ENCODE results near the gene DPP10. TPM values are rescaled to one million over a fixed set of nuclear protein-coding genes. Genes with fewer than 3 reads are reported as not detected.
"Not testable (repeated sequence)": the region's sequence is repeated elsewhere in the genome, so short reads cannot be mapped to it uniquely, and the experiment has no call there.

The DPP10 gene
- total RNA-seq, 1 donor from 2014 or later, result 6.6 TPM

GRCh38 chr2:114714313-114714712, 271.9 kb downstream of the DPP10 start:
- no peak for DNase-seq (ENCODE audit: low spot score)

GRCh38 chr2:114717049-114717448, 274.6 kb downstream of the DPP10 start:
- no peak for DNase-seq (ENCODE audit: low spot score)

- no peak for DNase-seq (ENCODE audit: low spot score)
These were observed 282.0 kb downstream of the DPP10 start for GRCh38 chr2:114724454-114724853.

GRCh38 chr2:114727012-114727411, 284.6 kb downstream of the DPP10 start:
- no peak for DNase-seq (ENCODE audit: low spot score)

GRCh38 chr2:114728372-114728771, 285.9 kb downstream of the DPP10 start:
- DNase-seq (ENCODE audit: low spot score), result no peak

GRCh38 chr2:114729026-114729425, 286.6 kb downstream of the DPP10 start:
- DNase-seq (ENCODE audit: low spot score), result no peak

- DNase-seq (ENCODE audit: low spot score), result no peak
These were observed 292.7 kb downstream of the DPP10 start for GRCh38 chr2:114735126-114735525.

GRCh38 chr2:114742245-114742644, 299.8 kb downstream of the DPP10 start:
- no peak for DNase-seq (ENCODE audit: low spot score)

- no peak for DNase-seq (ENCODE audit: low spot score)
These were observed 303.3 kb downstream of the DPP10 start for GRCh38 chr2:114745700-114746099.

- not testable (repeated sequence) for DNase-seq (ENCODE audit: low spot score)
These were observed 305.7 kb downstream of the DPP10 start for GRCh38 chr2:114748175-114748574.

GRCh38 chr2:114752425-114752824, 310.0 kb downstream of the DPP10 start:
- no peak for DNase-seq (ENCODE audit: low spot score)

- DNase-seq (ENCODE audit: low spot score), result no peak
These were observed 310.7 kb downstream of the DPP10 start for GRCh38 chr2:114753145-114753544.

GRCh38 chr2:114754907-114755563, 312.6 kb downstream of the DPP10 start:
- no peak for DNase-seq (ENCODE audit: low spot score)

GRCh38 chr2:114762376-114762775, 319.9 kb downstream of the DPP10 start:
- no peak for DNase-seq (ENCODE audit: low spot score)

GRCh38 chr2:114762986-114763385, 320.5 kb downstream of the DPP10 start:
- DNase-seq (ENCODE audit: low spot score), result no peak

GRCh38 chr2:114769110-114769509, 326.7 kb downstream of the DPP10 start:
- no peak for DNase-seq (ENCODE audit: low spot score)

GRCh38 chr2:114769991-114770390, 327.6 kb downstream of the DPP10 start:
- no peak for DNase-seq (ENCODE audit: low spot score)

GRCh38 chr2:114784046-114784445, 341.6 kb downstream of the DPP10 start:
- DNase-seq (ENCODE audit: low spot score), result no peak

GRCh38 chr2:114784890-114785583, 342.6 kb downstream of the DPP10 start:
- DNase-seq (ENCODE audit: low spot score), result no peak

GRCh38 chr2:114786901-114787300, 344.5 kb downstream of the DPP10 start:
- no peak for DNase-seq (ENCODE audit: low spot score)

GRCh38 chr2:114787486-114787885, 345.0 kb downstream of the DPP10 start:
- DNase-seq (ENCODE audit: low spot score), result no peak

GRCh38 chr2:114789989-114790388, 347.5 kb downstream of the DPP10 start:
- no peak for DNase-seq (ENCODE audit: low spot score)

- DNase-seq (ENCODE audit: low spot score), result no peak
These were observed 355.1 kb downstream of the DPP10 start for GRCh38 chr2:114797540-114797939.

GRCh38 chr2:114797942-114798341, 355.5 kb downstream of the DPP10 start:
- no peak for DNase-seq (ENCODE audit: low spot score)
